Prostate gland (tissue), 2 donors: Measurements from ENCODE around the gene SNX25. TPM values are rescaled to one million over a fixed set of nuclear protein-coding genes. Genes with fewer than 3 reads are reported as not detected.

Experiments
- DNase-seq: peaks from one replicate; pipeline ENCODE4 v3.0.0-alpha.2; 2019; ENCODE audit warnings: low spot score
- H3K27ac ChIP-seq, 2 donors: fragments of 200-600 bp; sonication (generic); 2 replicates each; pipeline ENCODE4 v1.5.1; 2017 to 2019
- H3K27me3 ChIP-seq: fragments of 200-600 bp; sonication (generic); replicated peaks from 2 replicates; pipeline ENCODE4 v1.5.1; 2019; ENCODE audit not compliant: insufficient read depth
- H3K36me3 ChIP-seq, 2 donors: fragments of 200-600 bp; sonication (generic); 1 replicate in 1 of 2; 2 replicates in 1 of 2; pipeline versions ENCODE4 v1.5.1 to v1.8.1; 2017 to 2019
- H3K4me1 ChIP-seq: fragments of 200-600 bp; sonication (generic); replicated peaks from 2 replicates; pipeline ENCODE4 v1.5.1; 2019
- H3K4me3 ChIP-seq, 2 donors: fragments of 200-600 bp; sonication (generic); 2 replicates each; pipeline ENCODE4 v1.5.1; 2017 to 2019
- H3K9me3 ChIP-seq: fragments of 200-600 bp; sonication (generic); 2 replicates; pipeline ENCODE4 v1.5.1; 2017
- CTCF ChIP-seq, 4 experiments: fragments of 200-600 bp in 2 of 4; fragments of 450-650 bp in 2 of 4; sonication (generic) in 2 of 4; IDR thresholded peaks; 1 replicate in 3 of 4; 2 replicates in 1 of 4; pipeline ENCODE4 v1.5.1; 2016 to 2019; ENCODE audit warnings: antibody characterized with exemption in 4 of 4, mild to moderate bottlenecking in 2 of 4, moderate library complexity in 2 of 4
- POLR2A ChIP-seq: fragments of 450-650 bp; IDR thresholded peaks from one replicate; pipeline ENCODE4 v1.6.1; 2016; ENCODE audit warnings: antibody characterized with exemption, mild to moderate bottlenecking
- POLR2AphosphoS5 ChIP-seq: sonication (generic); formaldehyde crosslinking; IDR thresholded peaks from one replicate; pipeline ENCODE4 v1.6.1; 2017; ENCODE audit warnings: antibody characterized with exemption
- WGBS: methylation state at CpG from one replicate; pipeline ENCODE4 v1.1.5; 2018; 5-methylcytosine and 5-hydroxymethylcytosine counted together
- intact Hi-C: fragments of 100-400 bp; cut with DNase I; formaldehyde crosslinking; loops from one replicate; pipeline ENCODE4 v1.14.2; 2022
- total RNA-seq, 2 donors: library from RNA; depleted of rRNA; stranded (reverse); fragments of >200 nt; gene quantifications; one replicate each; pipeline ENCODE4 v1.1.0, GENCODE V29; 2016

The SNX25 gene
- total RNA-seq, 2 donors from 2014 or later, result 26.4 to 49.5 TPM

GRCh38 chr4:185369731-185370130 lies 160.3 kb downstream of the SNX25 start:
- intact Hi-C loops, result no loop called here
- TF ChIP-seq POLR2A (no peak), CTCF (IDR thresholded peaks at IDR 0.05) (no peak), POLR2AphosphoS5 (no peak)
- no peaks in the 10 kb centered on the region for H3K36me3 ChIP-seq
- H3K4me3 ChIP-seq, result no peak overlapping the region
- H3K4me1 ChIP-seq, result no peaks in the 10 kb centered on the region
- H3K9me3 ChIP-seq, result no peaks in the 10 kb centered on the region
- no peak for DNase-seq
- no peaks in the 10 kb centered on the region for H3K27me3 ChIP-seq
- H3K27ac ChIP-seq, result no peak overlapping the region
- 86% methylated on average over 3 of the region's 3 CpGs for WGBS

DNA sequence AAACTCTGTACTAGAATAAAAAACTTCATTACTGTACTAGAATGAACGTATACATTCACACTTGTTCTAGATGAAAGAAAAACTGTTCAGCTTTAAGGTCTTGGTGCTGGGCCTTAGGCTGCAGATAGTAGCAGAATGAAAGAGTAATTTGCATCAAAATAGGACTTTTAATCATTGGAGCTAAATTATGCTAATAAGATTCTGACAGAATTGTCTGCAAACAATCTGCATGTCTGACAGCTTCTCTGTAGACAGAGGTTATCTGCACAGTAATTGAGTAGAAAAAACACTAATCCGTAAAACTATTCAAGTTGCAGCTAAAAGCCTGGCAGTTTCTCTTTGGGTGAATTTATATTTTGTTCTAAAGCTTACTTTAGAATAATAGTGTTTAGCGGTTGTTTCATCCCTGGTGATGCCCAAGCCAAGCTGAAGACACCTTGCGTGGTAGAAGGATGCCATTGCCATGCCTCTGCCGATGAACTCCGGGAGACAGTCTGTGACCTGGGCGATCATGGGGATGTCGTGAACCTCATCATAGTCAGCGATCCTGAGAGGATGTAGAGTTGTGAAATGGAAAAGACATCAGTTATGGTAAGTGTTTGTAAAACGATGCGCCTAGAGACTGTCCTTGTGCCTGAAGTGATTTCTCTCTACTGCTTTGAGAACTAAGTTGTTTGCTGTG lies 161.0 kb downstream of the SNX25 start:
- TF ChIP-seq CTCF (IDR thresholded peaks at IDR 0.05) (no peak), POLR2AphosphoS5 (no peak), POLR2A (no peak)
- 96% methylated on average over 11 of the region's 11 CpGs for WGBS
- intact Hi-C loops, result no loop called here
- H3K27me3 ChIP-seq, result no peaks in the 10 kb centered on the region
- H3K36me3 ChIP-seq, result no peaks in the 10 kb centered on the region
- no peak overlapping the region for H3K4me3 ChIP-seq
- H3K27ac ChIP-seq, result no peak overlapping the region
- H3K4me1 ChIP-seq, result no peaks in the 10 kb centered on the region
- no peaks in the 10 kb centered on the region for H3K9me3 ChIP-seq
- DNase-seq, result no peak

DNA sequence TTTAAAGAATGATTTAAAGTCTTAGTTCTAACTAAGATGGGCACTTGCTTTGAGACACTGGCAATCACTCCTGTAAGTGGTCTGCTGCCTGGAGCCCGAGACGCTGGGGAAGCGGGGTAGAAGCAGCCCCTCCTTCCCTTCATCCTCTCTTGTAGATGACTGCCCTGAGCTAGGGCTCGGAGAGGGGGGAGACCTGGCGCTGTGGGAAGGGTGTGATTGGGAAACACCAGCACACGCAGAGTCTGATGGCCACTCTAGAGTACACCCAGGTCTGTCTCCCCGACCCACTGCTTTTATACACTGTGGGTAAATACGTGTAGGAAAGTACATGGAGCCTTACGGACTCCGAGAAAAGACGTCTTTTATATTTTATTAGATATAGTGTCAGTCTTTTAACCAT lies 162.3 kb downstream of the SNX25 start:
- no peak overlapping the region for H3K27ac ChIP-seq
- TF ChIP-seq CTCF (IDR thresholded peaks at IDR 0.05) (no peak), POLR2A (no peak), POLR2AphosphoS5 (no peak)
- intact Hi-C loops, result no loop called here
- no peaks in the 10 kb centered on the region for H3K36me3 ChIP-seq
- H3K4me1 ChIP-seq, result no peaks in the 10 kb centered on the region
- no peaks in the 10 kb centered on the region for H3K9me3 ChIP-seq
- 74% methylated on average over 11 of the region's 11 CpGs for WGBS
- no peak for DNase-seq
- H3K4me3 ChIP-seq, result no peak overlapping the region
- no peaks in the 10 kb centered on the region for H3K27me3 ChIP-seq

DNA sequence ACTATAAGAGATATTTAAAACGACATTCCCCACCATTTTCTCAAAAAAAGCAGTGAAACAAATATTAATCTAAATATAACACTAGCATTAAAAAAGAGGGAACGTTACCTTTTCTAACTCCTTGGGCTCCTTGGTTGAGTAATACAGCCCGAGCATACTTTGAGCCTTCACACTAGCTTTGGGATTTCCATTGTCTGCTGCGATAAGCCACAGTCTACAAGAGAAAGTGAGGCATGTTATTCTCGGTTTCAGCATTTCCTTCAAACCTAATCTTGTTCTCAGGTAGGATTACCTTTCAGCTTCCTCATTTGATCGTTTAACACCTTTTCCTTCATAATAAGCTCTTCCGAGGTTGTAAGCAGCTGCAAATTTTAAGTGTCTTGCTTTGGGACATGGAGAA lies 164.6 kb downstream of the SNX25 start:
- 84% methylated on average over 7 of the region's 7 CpGs for WGBS
- intact Hi-C loops, result no loop called here
- Histone ChIP-seq H3K9me3 (no peaks in the 10 kb centered on the region), H3K4me3 (no peak overlapping the region), H3K27ac (no peak overlapping the region), H3K36me3 (no peaks in the 10 kb centered on the region), H3K27me3 (no peaks in the 10 kb centered on the region), H3K4me1 (no peaks in the 10 kb centered on the region)
- no peak for DNase-seq
- TF ChIP-seq POLR2AphosphoS5, result no peak
- no peak for TF ChIP-seq POLR2A
- TF ChIP-seq CTCF (IDR thresholded peaks at IDR 0.05), result no peak

DNA sequence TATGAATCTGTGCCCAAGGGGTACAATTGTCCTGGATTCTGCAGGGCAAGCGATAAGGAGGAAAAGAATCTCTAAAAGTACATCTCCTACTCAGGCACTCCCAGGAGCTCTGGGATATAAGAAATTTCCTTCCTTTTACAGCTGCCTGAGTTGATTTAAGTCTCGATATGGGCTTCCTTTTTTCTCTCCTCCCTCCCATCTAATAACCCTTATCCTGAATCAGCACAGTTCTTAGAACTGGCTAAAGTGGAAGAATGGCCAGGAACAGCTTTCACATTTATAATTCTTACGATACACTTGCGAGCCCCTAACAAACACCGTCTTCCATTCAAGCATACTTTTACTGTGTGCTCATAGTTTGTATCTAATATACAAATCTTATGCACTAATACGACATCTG lies 165.2 kb downstream of the SNX25 start:
- H3K36me3 ChIP-seq, result no peaks in the 10 kb centered on the region
- WGBS, result 77% methylated on average over 6 of the region's 6 CpGs
- no peak for DNase-seq
- no peak overlapping the region for H3K27ac ChIP-seq
- TF ChIP-seq POLR2A, result no peak
- no peak for TF ChIP-seq CTCF (IDR thresholded peaks at IDR 0.05)
- no peak for TF ChIP-seq POLR2AphosphoS5
- H3K4me1 ChIP-seq, result no peaks in the 10 kb centered on the region
- no peaks in the 10 kb centered on the region for H3K27me3 ChIP-seq
- no peaks in the 10 kb centered on the region for H3K9me3 ChIP-seq
- H3K4me3 ChIP-seq, result no peak overlapping the region
- intact Hi-C loops, result no loop called here
